ENCODE measurements around the gene RREB1. TPM values are rescaled to one million over a fixed set of nuclear protein-coding genes. Genes with fewer than 3 reads are reported as not detected.

The RREB1 gene
- total and polyA plus RNA-seq, 2 experiments from 2014 or later = 8.5 to 25.5 TPM

DNA sequence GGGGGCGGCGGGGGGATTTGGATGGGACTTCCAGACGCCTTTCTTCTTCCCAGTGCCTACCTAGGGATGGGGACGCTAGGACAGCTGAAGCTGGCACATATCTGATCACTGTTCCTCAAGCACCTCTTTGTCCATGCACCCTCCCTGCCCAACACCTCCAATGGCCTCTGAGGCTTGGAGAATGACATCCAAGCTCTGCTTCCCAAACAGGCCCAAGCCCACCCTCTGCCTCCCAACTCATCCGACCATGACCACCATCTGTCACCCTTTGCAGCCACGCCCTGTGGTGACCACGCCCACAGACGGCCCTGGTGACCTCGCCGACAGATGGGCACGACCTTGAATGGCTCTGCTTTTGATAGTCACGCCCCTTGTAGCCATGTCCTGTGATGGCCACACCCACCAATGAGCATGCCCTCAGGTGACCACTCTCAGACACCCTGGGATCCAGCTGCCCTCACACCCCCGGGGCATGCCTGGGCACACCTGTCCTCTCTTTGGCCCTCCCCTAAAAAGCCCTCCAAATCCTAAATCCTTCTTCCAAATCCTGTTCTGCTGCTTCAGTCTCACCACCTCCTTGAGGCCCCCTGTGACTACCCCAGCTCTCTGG, 154.2 kb downstream of the RREB1 start (continued):
- TF ChIP-seq, protein P1, sequence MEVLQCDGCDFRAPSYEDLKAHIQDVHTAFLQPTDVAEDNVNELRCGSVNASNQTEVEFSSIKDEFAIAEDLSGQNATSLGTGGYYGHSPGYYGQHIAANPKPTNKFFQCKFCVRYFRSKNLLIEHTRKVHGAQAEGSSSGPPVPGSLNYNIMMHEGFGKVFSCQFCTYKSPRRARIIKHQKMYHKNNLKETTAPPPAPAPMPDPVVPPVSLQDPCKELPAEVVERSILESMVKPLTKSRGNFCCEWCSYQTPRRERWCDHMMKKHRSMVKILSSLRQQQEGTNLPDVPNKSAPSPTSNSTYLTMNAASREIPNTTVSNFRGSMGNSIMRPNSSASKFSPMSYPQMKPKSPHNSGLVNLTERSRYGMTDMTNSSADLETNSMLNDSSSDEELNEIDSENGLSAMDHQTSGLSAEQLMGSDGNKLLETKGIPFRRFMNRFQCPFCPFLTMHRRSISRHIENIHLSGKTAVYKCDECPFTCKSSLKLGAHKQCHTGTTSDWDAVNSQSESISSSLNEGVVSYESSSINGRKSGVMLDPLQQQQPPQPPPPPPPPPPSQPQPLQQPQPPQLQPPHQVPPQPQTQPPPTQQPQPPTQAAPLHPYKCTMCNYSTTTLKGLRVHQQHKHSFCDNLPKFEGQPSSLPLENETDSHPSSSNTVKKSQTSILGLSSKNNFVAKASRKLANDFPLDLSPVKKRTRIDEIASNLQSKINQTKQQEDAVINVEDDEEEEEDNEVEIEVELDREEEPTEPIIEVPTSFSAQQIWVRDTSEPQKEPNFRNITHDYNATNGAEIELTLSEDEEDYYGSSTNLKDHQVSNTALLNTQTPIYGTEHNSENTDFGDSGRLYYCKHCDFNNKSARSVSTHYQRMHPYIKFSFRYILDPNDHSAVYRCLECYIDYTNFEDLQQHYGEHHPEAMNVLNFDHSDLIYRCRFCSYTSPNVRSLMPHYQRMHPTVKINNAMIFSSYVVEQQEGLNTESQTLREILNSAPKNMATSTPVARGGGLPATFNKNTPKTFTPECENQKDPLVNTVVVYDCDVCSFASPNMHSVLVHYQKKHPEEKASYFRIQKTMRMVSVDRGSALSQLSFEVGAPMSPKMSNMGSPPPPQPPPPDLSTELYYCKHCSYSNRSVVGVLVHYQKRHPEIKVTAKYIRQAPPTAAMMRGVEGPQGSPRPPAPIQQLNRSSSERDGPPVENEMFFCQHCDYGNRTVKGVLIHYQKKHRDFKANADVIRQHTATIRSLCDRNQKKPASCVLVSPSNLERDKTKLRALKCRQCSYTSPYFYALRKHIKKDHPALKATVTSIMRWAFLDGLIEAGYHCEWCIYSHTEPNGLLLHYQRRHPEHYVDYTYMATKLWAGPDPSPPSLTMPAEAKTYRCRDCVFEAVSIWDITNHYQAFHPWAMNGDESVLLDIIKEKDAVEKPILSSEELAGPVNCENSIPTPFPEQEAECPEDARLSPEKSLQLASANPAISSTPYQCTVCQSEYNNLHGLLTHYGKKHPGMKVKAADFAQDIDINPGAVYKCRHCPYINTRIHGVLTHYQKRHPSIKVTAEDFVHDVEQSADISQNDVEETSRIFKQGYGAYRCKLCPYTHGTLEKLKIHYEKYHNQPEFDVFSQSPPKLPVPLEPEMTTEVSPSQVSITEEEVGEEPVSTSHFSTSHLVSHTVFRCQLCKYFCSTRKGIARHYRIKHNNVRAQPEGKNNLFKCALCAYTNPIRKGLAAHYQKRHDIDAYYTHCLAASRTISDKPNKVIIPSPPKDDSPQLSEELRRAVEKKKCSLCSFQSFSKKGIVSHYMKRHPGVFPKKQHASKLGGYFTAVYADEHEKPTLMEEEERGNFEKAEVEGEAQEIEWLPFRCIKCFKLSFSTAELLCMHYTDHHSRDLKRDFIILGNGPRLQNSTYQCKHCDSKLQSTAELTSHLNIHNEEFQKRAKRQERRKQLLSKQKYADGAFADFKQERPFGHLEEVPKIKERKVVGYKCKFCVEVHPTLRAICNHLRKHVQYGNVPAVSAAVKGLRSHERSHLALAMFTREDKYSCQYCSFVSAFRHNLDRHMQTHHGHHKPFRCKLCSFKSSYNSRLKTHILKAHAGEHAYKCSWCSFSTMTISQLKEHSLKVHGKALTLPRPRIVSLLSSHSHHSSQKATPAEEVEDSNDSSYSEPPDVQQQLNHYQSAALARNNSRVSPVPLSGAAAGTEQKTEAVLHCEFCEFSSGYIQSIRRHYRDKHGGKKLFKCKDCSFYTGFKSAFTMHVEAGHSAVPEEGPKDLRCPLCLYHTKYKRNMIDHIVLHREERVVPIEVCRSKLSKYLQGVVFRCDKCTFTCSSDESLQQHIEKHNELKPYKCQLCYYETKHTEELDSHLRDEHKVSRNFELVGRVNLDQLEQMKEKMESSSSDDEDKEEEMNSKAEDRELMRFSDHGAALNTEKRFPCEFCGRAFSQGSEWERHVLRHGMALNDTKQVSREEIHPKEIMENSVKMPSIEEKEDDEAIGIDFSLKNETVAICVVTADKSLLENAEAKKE (CRISPR knock-in tag; IDR thresholded peaks at IDR 0.05) = no peak
- no peak for TF ChIP-seq CREB1 (CRISPR knock-in tag; IDR thresholded peaks at IDR 0.05; ENCODE audit: low read depth)
- TF ChIP-seq NANOG (IDR thresholded peaks at IDR 0.05; ENCODE audit: borderline replicate concordance) = no peak
- TF ChIP-seq EZH2phosphoT487 (IDR thresholded peaks at IDR 0.05; ENCODE audit: unreplicated experiment) = no peak

DNA sequence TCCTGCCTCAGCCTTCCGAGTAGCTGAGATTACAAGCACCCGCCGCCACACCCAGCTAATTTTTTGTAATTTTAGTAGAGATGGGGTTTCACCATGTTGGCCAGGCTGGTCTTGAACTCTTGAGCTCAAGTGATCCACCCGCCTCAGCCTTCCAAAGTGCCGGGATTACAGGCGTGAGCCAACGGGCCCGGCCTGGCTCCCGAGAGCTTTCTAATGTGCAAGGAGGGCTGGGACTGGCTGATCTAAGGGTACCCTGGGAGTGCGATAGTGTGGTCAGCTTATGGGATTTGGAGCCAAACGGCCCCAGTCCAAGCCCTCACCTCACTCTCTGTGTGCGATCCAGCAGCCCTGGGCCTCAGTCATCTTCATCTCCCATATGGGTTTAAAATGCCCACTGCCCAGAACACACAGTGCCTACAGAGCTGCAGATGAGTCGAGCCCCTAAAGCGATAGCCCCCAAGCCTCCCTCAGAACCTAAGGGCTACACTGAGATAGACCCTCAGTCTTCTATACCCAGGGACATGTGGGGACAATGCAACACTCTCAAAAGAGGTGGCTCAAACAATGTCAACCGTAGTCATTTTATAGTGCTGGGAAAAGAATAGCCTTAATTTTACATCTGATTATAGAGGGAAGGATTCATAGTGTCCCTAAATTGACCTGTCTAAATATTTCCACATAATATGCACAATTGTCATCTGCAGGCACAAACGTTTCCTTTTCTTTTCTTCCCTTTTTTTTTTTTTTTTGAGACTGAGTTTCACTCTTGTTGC, 155.2 kb downstream of the RREB1 start:
- Histone ChIP-seq H3K27ac (ENCODE audit: low read depth) (no peak overlapping the region), H3F3A (replicated peaks; ENCODE audit: low read depth) (peaks cover 8% of the 10 kb centered on the region), H3K4me1 (ENCODE audit: insufficient read depth) (peaks cover 10% of the 10 kb centered on the region), H3K27me3 (ENCODE audit: insufficient read depth) (peaks cover 3% of the 10 kb centered on the region; the same call in 1 of the 2 replicates), H4K20me1 (replicated peaks; ENCODE audit: insufficient read depth) (no peaks in the 10 kb centered on the region), H3K9me2 (ENCODE audit: insufficient read depth) (no peaks in the 10 kb centered on the region), H2AFZ (no peak overlapping the region), H3K36me3 (ENCODE audit: insufficient read depth) (no peaks in the 10 kb centered on the region), H3K4me2 (no peak overlapping the region; the same call in 1 of the 2 replicates), H3K79me2 (replicated peaks; ENCODE audit: insufficient read depth) (no peaks in the 10 kb centered on the region), H3K4me3 (no peak overlapping the region)
- no peak overlapping the region for H3K27ac Mint-ChIP-seq
- DNase-seq (ENCODE audit: low spot score) (no peak), ATAC-seq (no peak)
- peaks cover 3% of the 10 kb centered on the region; the same call in 2 of the 3 replicates for H3K36me3 Mint-ChIP-seq (ENCODE audit: low read depth)
- peaks cover 24% of the 10 kb centered on the region for H3K4me1 Mint-ChIP-seq
- H3K27me3 Mint-ChIP-seq (ENCODE audit: insufficient read depth, low read depth, poor library complexity) = peaks cover 19% of the 10 kb centered on the region
- peaks cover 3% of the 10 kb centered on the region; the same call in 1 of the 3 replicates for H3K9me3 Mint-ChIP-seq
- H3K4me3 Mint-ChIP-seq = peak overlapping the region; percentile 83; the same call in 2 of the 3 replicates
- TF ChIP-seq POLR2AphosphoS5 (IDR thresholded peaks at IDR 0.05; ENCODE audit: low read depth) = no peak
- TF ChIP-seq, protein P2, sequence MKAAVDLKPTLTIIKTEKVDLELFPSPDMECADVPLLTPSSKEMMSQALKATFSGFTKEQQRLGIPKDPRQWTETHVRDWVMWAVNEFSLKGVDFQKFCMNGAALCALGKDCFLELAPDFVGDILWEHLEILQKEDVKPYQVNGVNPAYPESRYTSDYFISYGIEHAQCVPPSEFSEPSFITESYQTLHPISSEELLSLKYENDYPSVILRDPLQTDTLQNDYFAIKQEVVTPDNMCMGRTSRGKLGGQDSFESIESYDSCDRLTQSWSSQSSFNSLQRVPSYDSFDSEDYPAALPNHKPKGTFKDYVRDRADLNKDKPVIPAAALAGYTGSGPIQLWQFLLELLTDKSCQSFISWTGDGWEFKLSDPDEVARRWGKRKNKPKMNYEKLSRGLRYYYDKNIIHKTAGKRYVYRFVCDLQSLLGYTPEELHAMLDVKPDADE (IDR thresholded peaks at IDR 0.05) = no peak
- no peak for TF ChIP-seq STAT1 (IDR thresholded peaks at IDR 0.05; ENCODE audit: unreplicated experiment)
- no peak for TF ChIP-seq NANOG (IDR thresholded peaks at IDR 0.05; ENCODE audit: borderline replicate concordance)
- TF ChIP-seq ZNF114 (CRISPR knock-in tag; IDR thresholded peaks at IDR 0.05) = no peak

Data from GM23338 (cell line).